Renal cortical epithelial cell (primary cell): ENCODE results near the gene ZNF740. TPM values are rescaled to one million over a fixed set of nuclear protein-coding genes. Genes with fewer than 3 reads are reported as not detected.

Source experiments
- DNase-seq: peaks from one replicate; pipeline ENCODE4 v3.0.0-alpha.2; 2011; ENCODE audit warnings: low read depth
- total RNA-seq: library from RNA; depleted of rRNA; stranded (reverse); fragments of >200 nt; gene quantifications from 2 replicates; pipeline ENCODE4 v1.2.3, GENCODE V29; 2014

ZNF740 gene
- total RNA-seq, 1 donor from 2014 or later = 20.7 TPM

DNA sequence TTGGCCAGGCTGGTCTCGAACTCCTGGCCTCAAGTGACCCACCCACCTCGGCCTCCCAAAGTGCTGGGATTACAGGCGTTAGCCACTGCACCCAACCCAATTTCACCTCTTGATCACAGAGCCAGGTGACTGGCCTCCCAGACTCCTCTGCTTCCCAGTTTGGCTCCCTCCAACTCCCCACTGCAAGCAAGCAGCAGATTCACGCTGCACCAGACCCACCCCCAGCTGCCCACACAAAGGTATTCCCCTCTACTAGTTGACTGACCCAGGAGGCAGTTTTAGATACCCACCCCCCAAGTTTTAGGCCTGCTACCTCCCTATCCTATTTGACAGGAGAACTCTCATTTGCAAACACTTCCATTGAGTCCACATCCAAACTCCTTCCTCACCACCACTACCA is 46.3 kb downstream of the ZNF740 start:
- DNase-seq = no peak

DNA sequence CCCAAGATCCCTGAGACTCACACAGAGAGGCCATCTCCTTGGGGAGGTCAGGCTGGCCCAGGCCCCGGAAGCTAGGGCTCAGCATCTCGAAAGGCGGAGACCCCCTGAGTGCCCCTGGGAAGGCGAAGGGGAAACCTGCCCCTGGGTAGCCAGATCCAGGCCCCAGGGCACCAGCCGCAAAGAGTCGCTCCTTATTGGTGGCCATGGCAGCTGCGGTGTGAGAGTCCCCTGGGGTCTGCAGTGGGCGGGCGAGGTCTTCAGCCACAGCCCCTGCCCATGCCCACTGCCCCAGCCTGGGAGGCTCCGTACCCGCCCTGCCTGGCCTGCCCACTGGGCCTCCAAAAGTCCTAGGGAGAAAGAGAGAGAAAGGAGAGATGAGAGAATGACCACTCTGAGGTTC is 46.8 kb downstream of the ZNF740 start:
- DNase-seq = no peak

DNA sequence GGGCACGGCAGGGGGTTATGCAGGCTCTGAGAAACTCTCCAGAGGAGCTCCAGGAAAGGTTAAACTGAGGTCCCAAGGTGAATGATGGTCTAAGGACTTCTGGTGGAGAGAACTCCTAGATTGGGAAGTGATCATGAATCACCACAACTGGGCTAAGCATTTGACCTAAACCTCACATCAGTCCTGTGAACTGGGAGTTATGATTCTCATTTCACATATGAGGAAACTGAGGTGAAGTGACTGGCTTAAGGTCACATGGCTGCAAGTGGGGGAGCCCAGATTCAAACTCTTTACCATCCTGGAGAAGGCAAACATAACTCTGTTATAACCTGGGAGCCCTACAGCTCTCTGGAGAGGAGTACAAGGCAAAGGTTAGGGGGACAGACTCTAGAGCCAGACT is 47.3 kb downstream of the ZNF740 start:
- no peak for DNase-seq

DNA sequence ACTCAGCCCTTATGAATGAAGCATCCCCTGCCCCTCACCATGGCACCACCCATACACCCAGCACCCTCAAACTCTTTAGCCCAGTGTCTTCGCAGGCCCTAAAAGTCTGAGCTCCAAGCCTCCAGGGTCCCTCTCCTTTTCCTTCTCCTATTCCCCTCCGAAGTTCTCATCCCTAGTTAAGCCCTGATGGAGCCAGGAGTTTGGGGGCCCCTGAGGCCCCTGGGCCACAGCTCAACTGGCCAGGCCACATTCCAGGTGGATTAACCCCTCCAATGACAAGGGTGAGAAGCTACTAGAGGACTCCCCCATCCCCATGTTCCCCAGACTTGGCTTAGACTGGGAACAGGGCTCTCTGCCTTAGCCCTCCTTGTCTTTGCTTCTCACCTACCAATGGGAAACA is 48.9 kb downstream of the ZNF740 start:
- DNase-seq = no peak

DNA sequence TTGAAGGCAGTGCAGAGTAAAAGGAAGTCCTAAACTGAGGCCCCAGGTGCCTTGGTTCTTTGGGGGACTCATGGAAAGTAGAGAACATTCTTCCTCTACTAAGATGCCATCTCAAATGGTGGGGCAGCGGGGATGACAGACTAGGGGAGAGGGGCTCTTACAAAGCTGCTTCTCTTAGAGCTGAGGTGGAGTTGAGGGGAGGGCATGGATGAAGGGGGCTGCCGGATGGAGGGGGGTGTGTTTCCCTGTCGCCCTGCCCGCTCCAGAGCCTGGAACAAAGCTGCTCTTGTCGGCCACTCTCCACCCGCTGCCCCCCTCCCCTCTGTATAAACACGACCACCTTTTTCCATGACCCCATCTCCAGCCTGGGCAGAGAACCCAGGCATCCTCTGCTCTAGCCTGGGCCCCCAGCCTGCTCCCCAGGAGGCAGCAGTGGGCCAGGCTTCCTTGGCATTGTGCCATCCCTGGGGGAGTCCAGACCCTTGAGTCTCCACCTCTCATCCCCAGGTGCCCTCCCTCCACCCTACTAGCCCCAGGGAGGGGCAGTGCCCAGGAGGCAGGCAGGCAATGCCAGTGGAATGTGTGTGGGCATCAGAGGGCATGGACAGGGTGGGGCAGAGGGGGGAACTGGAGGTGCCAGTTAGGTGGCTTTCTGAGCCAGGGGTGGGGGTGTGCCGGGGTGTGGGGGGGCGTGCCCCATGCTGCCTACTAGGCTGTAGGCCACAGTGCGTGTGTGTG is 49.8 kb downstream of the ZNF740 start:
- DNase-seq = peak; percentile 62

DNA sequence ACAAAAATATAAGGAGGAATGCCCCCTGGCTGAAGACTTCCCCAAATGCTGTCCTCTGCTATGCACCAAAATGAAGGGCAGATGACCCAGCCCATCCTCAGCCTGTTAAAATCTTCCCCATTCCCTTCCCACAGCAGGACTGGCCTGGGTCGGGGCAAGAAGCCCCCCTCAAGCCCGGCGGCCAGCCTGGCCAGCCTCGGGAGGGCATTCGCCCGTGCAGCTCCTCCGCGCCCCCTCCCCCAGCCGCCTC is 51.1 kb downstream of the ZNF740 start:
- no peak for DNase-seq

DNA sequence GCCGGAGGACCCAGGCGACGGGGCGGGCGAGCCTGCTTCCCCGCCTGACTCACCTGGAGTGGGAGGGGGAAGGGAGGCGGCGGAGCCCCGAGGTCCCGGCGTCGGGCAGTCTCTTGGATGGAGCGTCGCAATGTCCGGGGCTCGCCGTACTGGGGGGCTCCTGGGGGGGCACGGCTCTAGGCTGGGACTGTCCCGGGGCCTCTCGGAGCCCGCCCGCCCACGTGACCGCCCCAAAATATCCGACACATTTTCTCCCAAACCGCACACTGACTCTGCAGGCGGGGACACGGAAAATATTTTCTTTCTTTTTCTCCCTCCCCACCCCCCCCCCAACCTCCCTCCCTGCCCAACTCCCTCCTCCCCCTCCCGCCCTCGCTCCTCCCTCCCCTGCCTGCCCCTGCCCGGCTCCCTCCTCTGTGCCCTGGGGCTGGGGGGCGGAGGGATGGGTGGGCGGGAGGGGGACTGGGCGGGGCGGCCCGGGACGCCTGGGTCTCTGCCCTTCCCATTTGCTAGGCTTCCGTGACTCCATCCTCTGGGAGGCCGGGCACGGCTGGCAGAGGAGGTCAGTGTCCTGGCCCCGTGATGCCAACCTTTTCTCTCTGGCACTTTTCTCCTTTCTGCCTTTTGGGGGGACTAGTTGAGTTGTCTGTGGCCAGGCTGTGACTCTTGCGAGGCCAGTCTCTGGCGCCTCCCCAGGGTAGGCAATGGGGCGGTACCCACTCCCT is 51.6 kb downstream of the ZNF740 start, which contains the start of gene RARG:
Gene RARG (minus strand): TSS at position 289 of the 725 bp plus-strand sequence. CDS start 4,664 bp downstream, outside the sequence.
- DNase-seq = peak; percentile 51

DNA sequence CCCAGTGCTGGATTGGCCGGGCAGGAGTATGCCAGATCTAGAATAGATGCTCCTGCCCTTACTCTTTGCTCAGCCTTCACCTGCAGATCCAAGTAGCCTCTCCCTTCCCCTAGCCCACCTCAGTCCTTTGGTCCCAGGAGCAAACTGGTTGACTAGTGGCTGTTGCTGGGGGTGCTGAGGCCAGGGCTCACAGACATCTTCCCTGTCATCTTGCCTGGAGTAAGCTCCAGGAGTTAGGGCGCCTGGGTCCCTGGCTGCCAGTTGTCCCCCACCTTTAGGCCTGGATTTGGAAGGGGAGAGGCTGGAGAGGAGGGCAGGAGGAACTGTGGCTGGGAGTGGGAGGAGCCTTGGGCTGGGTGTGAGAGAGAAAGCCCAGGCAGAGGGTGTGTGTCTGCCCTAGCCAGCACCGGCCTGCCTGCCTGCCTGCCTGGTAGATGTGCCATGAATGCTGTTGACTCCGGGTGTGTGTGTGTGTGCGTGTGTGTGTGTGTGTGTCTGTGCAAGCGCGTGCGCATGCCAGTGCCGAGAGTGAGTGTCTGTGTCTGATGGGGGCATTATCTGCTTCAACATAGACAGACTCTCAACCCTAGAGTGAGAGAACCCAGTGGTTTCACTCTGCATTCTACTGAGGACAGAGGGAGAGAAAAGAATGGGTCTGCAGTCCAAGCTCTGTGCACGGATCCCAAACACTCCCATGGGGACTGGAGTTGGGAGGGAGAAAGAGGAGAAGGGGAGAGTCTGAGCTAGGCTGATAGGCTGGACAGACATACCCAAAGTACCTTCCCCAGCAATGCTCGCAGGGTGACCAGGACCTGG is 52.3 kb downstream of the ZNF740 start:
- peak; percentile 35 for DNase-seq

DNA sequence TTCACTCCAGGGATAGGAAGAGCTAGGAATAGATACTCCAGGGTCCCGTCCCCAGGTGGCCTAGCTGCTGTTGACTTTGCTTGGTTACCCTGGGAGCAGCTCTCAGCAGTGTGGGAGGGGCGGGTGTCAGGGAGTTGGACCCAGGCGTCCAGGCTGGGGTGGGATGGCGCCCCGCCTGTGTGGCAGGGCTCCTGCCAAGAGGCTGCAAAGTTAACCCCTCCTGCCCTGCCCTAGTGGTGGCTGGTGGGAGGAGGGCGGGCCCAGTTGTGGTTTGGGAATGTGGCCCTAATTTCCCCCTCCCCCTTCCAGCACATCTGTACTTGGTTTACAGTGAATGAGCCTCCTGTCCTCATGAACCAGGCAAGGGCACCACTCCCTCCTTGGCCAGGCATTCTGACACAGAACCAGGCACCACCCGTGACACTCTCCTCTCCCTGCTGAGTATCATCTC is 53.2 kb downstream of the ZNF740 start:
- no peak for DNase-seq

DNA sequence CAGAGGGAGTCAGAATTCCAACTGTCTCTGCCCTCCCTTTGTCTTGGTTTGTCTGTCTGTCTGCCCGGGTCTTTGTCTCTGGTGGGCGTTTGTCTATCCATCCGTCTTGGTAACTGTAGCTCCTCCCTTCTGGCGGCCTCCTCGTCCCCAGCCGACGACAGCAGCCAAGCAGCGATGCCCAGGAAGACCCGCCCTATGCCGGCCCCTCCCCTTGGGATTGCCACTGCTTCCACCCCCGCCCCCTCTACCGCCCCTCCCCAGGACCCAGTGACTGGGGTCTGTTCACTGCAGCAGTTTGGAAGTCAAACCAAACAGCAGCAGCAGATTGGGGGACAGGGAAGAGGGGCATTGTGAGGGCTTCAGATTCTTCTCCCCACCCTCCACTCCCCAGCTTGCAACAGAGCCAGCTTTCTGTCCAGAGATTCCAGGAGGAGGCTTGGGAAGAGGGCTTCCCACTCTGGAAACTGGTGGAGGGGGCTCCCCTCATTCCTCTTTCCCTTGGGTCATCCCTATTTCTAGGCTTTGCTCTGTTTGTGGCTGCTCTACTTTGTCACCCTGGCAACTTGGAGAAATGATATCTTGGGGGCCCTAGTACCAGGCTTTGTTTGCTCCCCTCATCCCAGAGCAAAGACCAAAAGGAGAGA is 53.9 kb downstream of the ZNF740 start:
- no peak for DNase-seq

DNA sequence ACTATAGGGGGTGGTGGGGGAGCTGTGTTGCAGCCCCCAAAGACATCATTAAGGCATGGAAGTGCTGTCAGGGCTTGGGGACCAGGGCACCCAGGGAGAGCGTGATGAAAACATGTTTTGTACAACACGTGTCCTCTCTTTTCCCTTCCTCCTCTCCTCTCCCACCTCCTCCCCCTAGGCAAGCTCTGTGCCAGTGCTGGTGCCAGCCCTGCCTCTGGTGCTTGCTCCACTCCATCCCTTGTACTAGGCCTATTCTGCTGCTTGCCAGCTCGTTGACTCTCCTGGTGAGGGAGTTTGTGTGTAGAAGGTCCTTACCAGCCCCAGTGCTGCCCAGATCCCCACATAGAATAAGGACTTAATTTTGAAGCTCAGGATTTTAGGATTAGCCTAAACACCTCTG is 54.6 kb downstream of the ZNF740 start:
- DNase-seq = no peak

DNA sequence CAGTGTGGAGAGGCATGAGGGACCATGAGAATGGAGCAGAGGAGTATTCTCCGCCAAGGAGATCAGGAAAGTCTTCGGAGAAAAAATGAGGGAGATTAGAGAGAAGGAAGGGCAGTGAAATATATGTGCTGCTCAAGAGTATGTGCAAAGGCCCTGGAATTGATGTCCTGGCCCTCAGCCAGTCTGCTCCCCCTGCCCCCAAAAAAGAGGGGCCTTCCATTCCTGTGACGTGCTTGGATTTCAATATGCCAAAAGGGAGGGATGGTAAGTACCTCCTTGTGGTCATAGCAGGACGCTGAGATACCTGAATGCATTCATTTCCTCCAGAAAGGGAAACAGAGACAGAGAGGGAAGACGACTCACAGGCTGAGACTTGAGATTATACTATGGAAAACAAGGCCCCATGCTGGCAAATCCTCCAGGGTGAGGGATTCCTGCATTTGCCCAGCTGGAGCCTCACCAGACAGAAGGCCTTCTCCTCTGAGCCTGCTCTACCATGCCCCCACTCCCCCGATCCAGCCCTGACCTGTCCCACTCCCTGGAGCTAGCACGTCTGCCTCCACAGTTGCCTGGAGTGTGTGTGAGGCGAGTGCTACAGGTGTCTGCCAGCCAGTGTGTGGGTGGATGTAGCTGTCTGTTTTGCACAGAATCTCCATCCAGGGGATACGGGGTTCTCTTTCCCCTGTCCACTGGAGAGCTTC is 55.4 kb downstream of the ZNF740 start:
- DNase-seq = no peak

DNA sequence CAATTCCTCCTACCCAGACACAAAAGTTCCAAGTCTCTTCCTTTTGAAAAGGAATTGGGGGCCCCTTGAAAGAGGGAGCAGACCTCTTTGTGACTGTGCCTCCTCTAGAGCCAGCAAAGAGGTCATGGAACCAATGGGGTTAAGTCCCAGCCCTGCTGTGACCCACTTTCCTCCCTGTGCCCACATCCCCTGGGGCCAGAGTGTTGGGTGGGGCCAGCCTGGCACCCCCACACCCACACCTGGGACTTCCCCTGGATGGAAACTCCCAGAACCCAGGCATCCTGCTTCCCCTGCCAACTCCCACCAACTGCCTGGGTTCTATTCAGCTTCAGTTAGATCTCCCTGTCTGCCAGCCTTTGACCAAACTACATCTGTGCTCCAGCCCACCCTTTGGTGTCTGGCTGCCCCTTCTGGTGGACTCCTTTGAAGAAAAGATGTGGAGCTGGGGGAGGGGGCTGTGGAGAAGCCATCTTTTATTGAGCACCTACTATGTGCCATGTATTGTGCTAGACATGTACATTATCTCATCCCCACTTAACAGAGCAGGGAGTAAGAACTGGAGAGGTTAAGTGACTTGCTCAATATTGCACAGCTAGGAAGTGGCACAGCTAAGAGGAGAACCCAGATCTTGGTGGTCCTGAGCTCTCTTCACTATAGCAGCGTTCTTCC is 56.1 kb downstream of the ZNF740 start:
- no peak for DNase-seq

DNA sequence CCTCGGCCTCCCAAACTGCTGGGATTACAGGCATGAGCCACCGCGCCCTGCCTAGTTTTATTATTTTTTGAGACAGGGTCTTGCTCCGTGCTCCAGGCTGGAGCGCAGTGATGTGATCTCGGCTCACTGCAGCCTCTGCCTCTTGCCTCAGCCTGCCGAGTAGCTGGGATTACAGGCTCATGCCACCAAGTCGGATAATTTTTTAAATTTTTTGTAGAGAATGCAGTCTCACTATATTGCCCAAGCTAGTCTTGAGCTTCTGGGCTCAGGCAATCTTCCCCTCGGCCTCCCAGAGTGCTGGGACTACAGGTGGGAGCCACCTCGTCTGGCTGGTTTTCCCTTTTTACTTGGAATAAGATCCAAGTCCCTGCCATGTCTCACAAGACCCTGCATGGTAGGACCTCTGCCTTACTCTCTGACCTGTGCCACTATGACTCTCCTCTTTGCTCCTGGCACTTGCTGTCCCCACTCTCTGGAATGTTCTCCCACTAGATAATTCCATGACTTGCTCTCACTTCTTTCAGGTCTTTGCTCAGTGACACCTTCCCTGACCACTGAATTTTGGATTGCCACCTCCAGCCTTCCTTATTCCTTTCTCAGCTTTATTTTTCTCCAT is 59.2 kb downstream of the ZNF740 start:
- DNase-seq = no peak

DNA sequence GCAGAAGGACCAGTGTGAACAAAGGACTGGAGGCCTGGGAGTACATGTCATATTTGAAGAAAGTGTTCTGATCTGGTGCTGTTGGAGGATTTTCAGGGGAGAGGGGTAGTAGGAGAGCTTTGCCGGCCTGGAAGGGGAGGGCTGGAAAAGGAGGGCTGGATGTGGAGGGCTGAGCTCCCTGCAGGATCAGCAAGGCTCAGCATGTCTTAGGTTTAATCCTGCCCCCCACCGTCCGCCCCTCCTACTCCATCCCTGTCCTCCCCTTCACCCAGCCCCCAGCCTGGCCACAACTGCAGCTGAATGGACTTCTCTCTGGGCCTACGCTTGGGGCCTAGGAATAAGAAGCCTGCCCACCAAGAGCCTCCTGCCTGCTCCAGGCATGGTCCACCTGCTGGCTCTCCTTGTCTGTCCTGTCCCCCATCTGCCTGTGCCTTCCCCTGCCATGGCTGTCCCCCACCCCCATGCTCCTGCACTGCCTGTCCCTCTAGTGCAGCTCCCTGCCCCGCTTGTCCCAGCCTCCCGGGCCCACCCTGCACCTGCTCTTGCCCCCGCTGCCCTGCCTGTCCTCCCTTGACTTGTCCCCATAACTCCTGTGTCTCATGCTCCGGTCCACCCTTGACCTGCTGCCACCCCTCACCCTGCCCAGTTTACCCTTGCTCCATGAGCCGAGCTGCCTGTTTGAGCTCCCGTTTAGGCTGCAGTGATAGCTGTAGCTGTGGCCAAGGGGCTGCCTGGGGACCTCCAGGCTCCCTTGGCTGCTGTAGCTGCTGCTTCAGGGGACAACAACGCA is 61.3 kb downstream of the ZNF740 start:
- no peak for DNase-seq

DNA sequence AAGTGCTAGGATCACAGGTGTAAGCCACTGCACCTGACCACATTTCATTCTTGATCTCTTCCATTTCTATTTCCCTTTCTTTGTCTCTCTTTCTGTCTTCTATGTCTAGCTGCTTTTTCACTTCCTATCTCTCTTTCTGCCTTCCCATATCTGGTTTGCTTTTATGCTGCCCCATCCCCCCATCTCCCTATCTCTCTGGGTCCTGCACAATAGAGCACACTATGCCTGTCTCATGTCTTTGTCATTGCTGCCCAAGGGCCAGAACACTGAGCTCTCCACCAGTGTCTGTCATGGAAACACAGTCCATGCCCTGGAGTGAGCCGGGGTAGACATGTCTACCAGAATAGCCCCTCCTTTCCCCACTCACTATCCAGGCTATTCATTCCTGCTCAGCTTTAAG is 63.8 kb downstream of the ZNF740 start:
- DNase-seq = no peak
